Ovary (tissue), 9 donors: Measurements from ENCODE around the gene SYNDIG1. TPM values are rescaled to one million over a fixed set of nuclear protein-coding genes. Genes with fewer than 3 reads are reported as not detected.

Experiments
- DNase-seq, 5 donors: peaks; one replicate each; pipeline ENCODE4 v3.0.0-alpha.2; 2019 to 2020
- H3K27ac ChIP-seq, 2 donors: fragments of 200-600 bp; one replicate each; pipeline versions ENCODE4 v1.5.1 to v1.8.0; 2019 to 2022
- H3K27me3 ChIP-seq: fragments of 200-600 bp; one replicate; pipeline ENCODE4 v1.8.0; 2022
- H3K36me3 ChIP-seq: fragments of 200-600 bp; sonication (generic); one replicate; pipeline ENCODE4 v1.5.1; 2019
- H3K4me1 ChIP-seq: one replicate; pipeline ENCODE4 v1.8.1; 2013; ENCODE audit warnings: mild to moderate bottlenecking, moderate library complexity; ENCODE audit not compliant: insufficient read depth
- H3K4me3 ChIP-seq: fragments of 200-600 bp; sonication (generic); one replicate; pipeline ENCODE4 v1.5.1; 2017
- H3K9me3 ChIP-seq, 2 donors: fragments of 200-600 bp in 1 of 2; sonication (generic) in 1 of 2; one replicate each; pipeline versions ENCODE4 v1.5.1 to v1.8.1; 2013 to 2019; ENCODE audit warnings: mild to moderate bottlenecking in 1 of 2, moderate library complexity in 1 of 2
- EP300 ChIP-seq: sonication (generic); formaldehyde crosslinking; IDR thresholded peaks from one replicate; pipeline ENCODE4 v1.6.1; 2017; ENCODE audit warnings: antibody characterized with exemption
- POLR2A ChIP-seq: fragments of 450-650 bp; IDR thresholded peaks from one replicate; pipeline ENCODE4 v1.6.1; 2017; ENCODE audit warnings: antibody characterized with exemption, mild to moderate bottlenecking, moderate library complexity
- WGBS, 3 donors: extraction: QIAGEN DNeasy Blood & Tissue Kit in 1 of 3; methylation state at CpG; one replicate each; pipeline versions ENCODE4 v1.1.5 to v1.1.7; 2013 to 2017; 5-methylcytosine and 5-hydroxymethylcytosine counted together
- intact Hi-C, 4 donors: fragments of 100-400 bp; cut with DNase I; formaldehyde crosslinking; loops; one replicate each; pipeline versions ENCODE4 v1.11.0 to v1.15.1; 2022 to 2023
- polyA plus RNA-seq, 2 donors: library from polyadenylated mRNA; stranded (reverse); fragments of 200-250 nt in 1 of 2; fragments of 350-450 nt in 1 of 2; fragmentation: Illumina TruSeq in 1 of 2; extraction: RNeasy Lipid Tissue Mini Kit (QIAGEN cat#74804) in 1 of 2; gene quantifications; one replicate each; pipeline ENCODE4 v1.2.3, GENCODE V29; 2013 to 2014
- total RNA-seq, 7 donors: library from RNA; depleted of rRNA in 2 of 7; stranded (reverse); fragments of >200 nt in 2 of 7; fragmentation: NEBNext Ultra II Directional in 3 of 7; extraction: Animal tissue kit (Norgen Biotek cat#: 25700) in 3 of 7; gene quantifications; one replicate each; pipeline versions ENCODE4 v1.1.0 to v1.2.4, GENCODE V29; 2016 to 2023
- TF ChIP-seq, protein P1 (sequence below), 3 donors: fragments of 450-650 bp in 2 of 3; fragments of 200-600 bp in 1 of 3; IDR thresholded peaks; one replicate each; pipeline versions ENCODE4 v1.5.1 to v1.8.0; 2016 to 2022; ENCODE audit warnings: antibody characterized with exemption in 3 of 3, mild to moderate bottlenecking in 1 of 3
- donor health status: DM: no; HTN: no; CAD: no; lungs with moderate emphysema.
- donor health status: DM: no; HTN: no; CAD: no.
- donor health status: Bipolar disorder and iron deficiency.
- donor health status: DM: yes; HTN: yes; CAD: no.
- donor health status: DM: no; HTN: no; CAD: no.
- donor health status: DM: yes; HTN: yes; CAD: no.

SYNDIG1 gene
- total and polyA plus RNA-seq, 9 donors, result 0.10 to 6.8 (median 1.1) TPM; not detected in 1

DNA sequence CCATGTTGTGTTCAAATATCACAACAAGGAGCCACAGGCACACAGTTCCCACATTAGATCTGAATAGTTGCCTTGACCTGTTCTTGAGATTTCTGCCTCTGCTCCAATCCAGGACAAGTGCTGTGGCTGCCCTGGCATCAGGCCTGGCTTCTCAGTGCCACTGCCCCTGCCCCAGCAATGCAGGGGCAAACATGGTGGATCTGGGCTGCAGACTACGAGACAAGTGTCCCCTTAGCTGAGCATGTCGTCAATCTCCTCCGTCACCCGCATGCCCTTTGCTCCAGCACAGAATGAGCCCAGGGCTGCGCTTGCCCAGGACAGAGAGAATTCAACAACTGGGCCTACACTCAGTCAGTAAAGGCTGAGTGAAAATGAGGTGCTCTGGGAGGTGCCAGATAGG lies 201.6 kb downstream of the SYNDIG1 start:
- H3K27me3 ChIP-seq, result no peaks in the 10 kb centered on the region
- no peaks in the 10 kb centered on the region for H3K4me1 ChIP-seq
- H3K36me3 ChIP-seq, result no peaks in the 10 kb centered on the region
- WGBS, 3 donors, result 94 to 98% (median 97%) methylated on average over 5 of the region's 5 CpGs
- no peaks in the 10 kb centered on the region for H3K9me3 ChIP-seq
- no peak overlapping the region for H3K4me3 ChIP-seq
- no peak for DNase-seq
- H3K27ac ChIP-seq, result no peak overlapping the region
- intact Hi-C loops, result loop anchor here in 1 of 4 donors (10.0 kb wide), 1 partner anchor 56 kb away; no protein-coding TSS in a partner anchor
- no peak for TF ChIP-seq EP300
- TF ChIP-seq, protein P1, sequence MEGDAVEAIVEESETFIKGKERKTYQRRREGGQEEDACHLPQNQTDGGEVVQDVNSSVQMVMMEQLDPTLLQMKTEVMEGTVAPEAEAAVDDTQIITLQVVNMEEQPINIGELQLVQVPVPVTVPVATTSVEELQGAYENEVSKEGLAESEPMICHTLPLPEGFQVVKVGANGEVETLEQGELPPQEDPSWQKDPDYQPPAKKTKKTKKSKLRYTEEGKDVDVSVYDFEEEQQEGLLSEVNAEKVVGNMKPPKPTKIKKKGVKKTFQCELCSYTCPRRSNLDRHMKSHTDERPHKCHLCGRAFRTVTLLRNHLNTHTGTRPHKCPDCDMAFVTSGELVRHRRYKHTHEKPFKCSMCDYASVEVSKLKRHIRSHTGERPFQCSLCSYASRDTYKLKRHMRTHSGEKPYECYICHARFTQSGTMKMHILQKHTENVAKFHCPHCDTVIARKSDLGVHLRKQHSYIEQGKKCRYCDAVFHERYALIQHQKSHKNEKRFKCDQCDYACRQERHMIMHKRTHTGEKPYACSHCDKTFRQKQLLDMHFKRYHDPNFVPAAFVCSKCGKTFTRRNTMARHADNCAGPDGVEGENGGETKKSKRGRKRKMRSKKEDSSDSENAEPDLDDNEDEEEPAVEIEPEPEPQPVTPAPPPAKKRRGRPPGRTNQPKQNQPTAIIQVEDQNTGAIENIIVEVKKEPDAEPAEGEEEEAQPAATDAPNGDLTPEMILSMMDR (IDR thresholded peaks at IDR 0.05), result no peak
- no peak for TF ChIP-seq POLR2A

DNA sequence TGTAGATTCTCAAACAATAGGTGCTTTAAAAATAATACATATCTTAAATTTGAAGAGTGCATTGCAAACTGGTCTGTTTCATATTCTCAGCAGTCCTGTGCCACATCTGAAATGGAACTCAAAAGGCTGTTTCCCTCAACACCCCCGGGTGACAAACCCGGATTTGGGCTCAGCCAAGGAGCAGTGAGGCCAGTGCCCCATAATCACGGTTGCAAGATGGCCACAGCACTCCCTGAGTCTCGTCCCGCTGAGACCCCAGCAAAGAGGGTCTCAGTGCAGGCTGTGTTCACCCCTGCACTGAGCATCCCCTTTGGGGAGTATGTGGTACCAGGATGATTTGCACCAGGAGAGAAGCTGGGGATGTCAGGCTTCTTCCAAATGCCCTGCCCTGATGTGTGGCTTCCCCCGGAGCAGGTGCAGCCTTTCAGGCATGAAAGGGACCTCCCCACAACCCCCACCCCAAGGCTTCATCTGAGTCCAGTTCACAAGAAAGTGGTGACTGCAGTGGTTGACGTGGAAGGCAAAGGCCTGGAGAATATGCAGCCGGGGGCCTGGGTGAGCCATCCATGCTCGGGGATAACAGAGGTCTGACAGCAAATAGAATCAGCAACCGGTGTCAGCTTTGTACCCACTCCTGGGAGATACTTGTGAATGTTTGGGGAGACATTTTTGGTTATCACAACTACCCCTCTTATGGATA lies 202.9 kb downstream of the SYNDIG1 start:
- H3K4me3 ChIP-seq, result no peak overlapping the region
- no peaks in the 10 kb centered on the region for H3K27me3 ChIP-seq
- intact Hi-C loops, result loop anchor here in 1 of 4 donors (10.0 kb wide), 1 partner anchor 58 kb away; no protein-coding TSS in a partner anchor
- TF ChIP-seq POLR2A, result no peak
- no peak for TF ChIP-seq EP300
- TF ChIP-seq, protein P1 (IDR thresholded peaks at IDR 0.05), result no peak
- H3K36me3 ChIP-seq, result no peaks in the 10 kb centered on the region
- no peaks in the 10 kb centered on the region for H3K9me3 ChIP-seq
- no peak overlapping the region for H3K27ac ChIP-seq
- WGBS, 3 donors, result 72 to 83% (median 82%) methylated on average over 10 of the region's 10 CpGs
- no peaks in the 10 kb centered on the region for H3K4me1 ChIP-seq
- DNase-seq, result no peak

DNA sequence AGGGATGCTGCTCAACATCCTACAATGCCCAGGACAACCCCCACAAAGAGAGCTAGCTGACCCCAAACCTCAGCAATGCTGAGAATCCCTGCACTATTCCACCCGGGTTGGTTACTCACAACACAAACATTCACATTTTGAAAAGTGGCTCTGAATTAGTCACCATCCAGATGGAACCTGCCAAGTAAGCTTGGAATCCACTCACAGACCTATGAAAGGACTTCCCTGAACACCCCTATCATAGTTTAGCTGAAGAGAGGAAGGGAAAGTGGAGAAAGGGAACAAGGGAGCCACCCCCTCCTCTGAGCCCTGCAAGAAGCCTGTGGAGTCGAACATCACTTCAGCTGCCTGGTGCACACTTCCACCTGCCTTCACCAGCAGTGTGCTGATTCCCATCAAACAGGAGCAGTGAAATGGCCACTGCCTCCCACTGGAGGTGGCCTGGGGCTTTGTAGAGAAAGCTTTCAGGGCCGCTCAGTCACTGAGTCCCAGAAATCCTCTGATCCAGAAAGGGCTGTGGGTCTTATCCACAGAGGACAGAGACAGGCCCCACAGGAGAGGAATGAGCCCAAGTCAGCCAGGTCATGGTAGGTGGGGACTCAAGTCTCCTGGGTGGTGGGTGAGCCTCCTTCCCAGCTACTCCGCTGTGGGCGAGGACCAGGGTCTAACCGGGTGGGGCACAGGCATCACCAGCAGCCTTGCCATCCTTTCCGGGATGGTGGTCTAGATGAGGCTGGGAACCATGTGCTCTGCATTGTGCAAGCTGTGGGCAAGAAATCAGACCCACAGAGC lies 203.7 kb downstream of the SYNDIG1 start:
- Histone ChIP-seq H3K27me3 (no peaks in the 10 kb centered on the region), H3K9me3 (no peaks in the 10 kb centered on the region), H3K4me3 (no peak overlapping the region), H3K27ac (no peak overlapping the region), H3K4me1 (no peaks in the 10 kb centered on the region), H3K36me3 (no peaks in the 10 kb centered on the region)
- no peak for TF ChIP-seq POLR2A
- TF ChIP-seq EP300, result no peak
- TF ChIP-seq, protein P1 (IDR thresholded peaks at IDR 0.05), result no peak
- DNase-seq, result peak in 1 of 5 donors; percentile 4
- WGBS, 3 donors, result 77 to 79% (median 78%) methylated on average over 7 of the region's 7 CpGs
- intact Hi-C loops, result loop anchor here in 1 of 4 donors (10.0 kb wide), 1 partner anchor 58 kb away; no protein-coding TSS in a partner anchor

DNA sequence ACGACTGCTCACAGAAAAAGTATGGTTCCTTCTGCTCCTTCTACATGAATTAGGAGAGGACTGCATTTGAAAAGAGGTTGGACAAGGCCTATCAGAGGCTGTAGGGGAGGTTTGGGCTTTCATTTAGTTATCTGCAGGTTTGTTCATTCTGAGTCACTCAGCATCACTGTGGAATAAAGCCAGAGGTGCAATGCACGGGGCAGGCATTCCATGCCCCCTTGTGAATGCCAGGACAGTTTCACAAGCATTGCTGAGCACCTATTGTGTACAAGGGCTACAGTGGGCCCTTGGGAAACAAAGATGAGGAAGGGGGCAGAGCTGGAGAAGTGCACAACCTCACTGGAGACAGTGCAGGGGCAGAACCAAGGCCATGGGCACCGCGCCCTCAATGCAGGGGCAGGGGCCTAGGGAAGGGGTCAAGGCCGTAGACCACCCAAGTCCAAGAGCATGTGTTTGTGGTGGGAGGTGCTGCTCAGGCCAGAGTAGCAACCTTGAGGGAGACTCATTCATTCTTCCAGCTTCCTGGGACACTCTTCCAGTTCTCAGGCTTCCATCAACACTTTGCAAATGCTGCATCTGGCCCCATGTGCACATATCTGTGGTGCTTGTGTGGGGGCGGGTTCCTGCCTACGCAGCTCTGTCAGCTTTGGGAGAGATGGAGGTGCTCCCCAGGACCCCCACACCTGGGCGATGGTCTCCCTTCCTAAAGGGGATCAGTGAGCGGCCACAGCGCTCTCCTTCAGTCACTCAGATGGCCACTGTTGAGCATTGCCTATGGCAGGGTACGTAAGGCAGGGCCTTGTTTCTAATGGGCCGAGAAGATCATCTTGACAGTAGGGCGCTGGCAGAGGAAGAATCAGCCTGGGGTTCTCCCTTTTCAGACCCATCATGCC lies 204.5 kb downstream of the SYNDIG1 start:
- Histone ChIP-seq H3K4me3 (no peak overlapping the region), H3K27ac (no peak overlapping the region), H3K4me1 (no peaks in the 10 kb centered on the region), H3K36me3 (no peaks in the 10 kb centered on the region), H3K9me3 (no peaks in the 10 kb centered on the region), H3K27me3 (no peaks in the 10 kb centered on the region)
- peak in 1 of 5 donors; percentile 6 for DNase-seq
- whole genome bisulfite sequencing, 3 donors, result 77 to 81% (median 80%) methylated on average over 13 of the region's 13 CpGs
- intact Hi-C loops, result loop anchor here in 1 of 4 donors (10.0 kb wide), 1 partner anchor 59 kb away; no protein-coding TSS in a partner anchor
- TF ChIP-seq POLR2A, result no peak
- TF ChIP-seq EP300, result no peak
- TF ChIP-seq, protein P1 (IDR thresholded peaks at IDR 0.05), result no peak
